T-cell (primary cell): ENCODE data around the gene SLC32A1. TPM values are rescaled to one million over a fixed set of nuclear protein-coding genes. Genes with fewer than 3 reads are reported as not detected.

Experiments
- ATAC-seq, 4 experiments: fragments of 200-7000 bp in 3 of 4; fragments of 150-1000 bp in 1 of 4; cut with Tn5 transposase; replicated peaks in 1 of 4; 1 replicate in 3 of 4; 2 replicates in 1 of 4; pipeline ENCODE4 v1.10.0; 2021; ENCODE audit warnings: moderate library complexity in 3 of 4, mild to moderate bottlenecking in 2 of 4, moderate number of reproducible peaks in 1 of 4
- CTCF ChIA-PET, 2 donors: fragments of 300-600 bp; sonication (Branson Sonifier 250); formaldehyde crosslinking; loops; one replicate each; lab custom pipeline; 2022; ENCODE audit warnings: antibody characterized with exemption in 2 of 2; lab: Charles Lee
- POLR2A ChIA-PET, 2 donors: fragments of 300-600 bp; sonication (Branson Sonifier 250); formaldehyde crosslinking; loops; one replicate each; lab custom pipeline; 2022; ENCODE audit warnings: antibody characterized with exemption in 2 of 2; lab: Charles Lee
- DNase-seq, 35 experiments: peaks; one replicate each; pipeline versions ENCODE4 v3.0.0 to v3.0.0-alpha.2; 2013 to 2023
- H3K27ac ChIP-seq: one replicate; pipeline ENCODE4 v1.5.1; 2013; ENCODE audit warnings: low read length
- H3K27me3 ChIP-seq, 2 experiments: replicated peaks in 1 of 2; 1 replicate in 1 of 2; 2 replicates in 1 of 2; pipeline versions ENCODE4 v1.6.1 to v1.7.0; 2013; ENCODE audit warnings: low read length in 1 of 2, mixed read lengths in 1 of 2; ENCODE audit not compliant: control insufficient read depth in 2 of 2, insufficient read depth in 2 of 2; ENCODE audit errors: extremely low read depth in 1 of 2
- H3K36me3 ChIP-seq, 2 donors: 1 replicate in 1 of 2; 2 replicates in 1 of 2; pipeline versions ENCODE4 v1.6.1 to v1.7.0; 2013; ENCODE audit warnings: low read length in 1 of 2; ENCODE audit not compliant: control insufficient read depth in 2 of 2, insufficient read depth in 1 of 2; ENCODE audit errors: extremely low read depth in 1 of 2
- H3K4me1 ChIP-seq, 2 experiments: 1 replicate in 1 of 2; 2 replicates in 1 of 2; pipeline versions ENCODE4 v1.6.1 to v1.7.0; 2013; ENCODE audit warnings: low read length in 2 of 2, mixed read lengths in 1 of 2; ENCODE audit not compliant: insufficient read depth in 2 of 2, control insufficient read depth in 1 of 2; ENCODE audit errors: extremely low read depth in 1 of 2
- H3K4me3 ChIP-seq, 2 donors: 1 replicate in 1 of 2; 2 replicates in 1 of 2; pipeline versions ENCODE4 v1.5.1 to v1.7.0; 2013; ENCODE audit warnings: mild to moderate bottlenecking in 2 of 2, low read length in 1 of 2, moderate library complexity in 1 of 2; ENCODE audit not compliant: control insufficient read depth in 1 of 2; ENCODE audit errors: extremely low read depth in 1 of 2
- H3K9me3 ChIP-seq: 2 replicates; pipeline ENCODE4 v1.7.0; 2013
- H3K27ac Mint-ChIP-seq, 2 donors: one replicate each; pipeline ENCODE4 v1.8.0; 2020 to 2021; ENCODE audit warnings: mild to moderate bottlenecking in 2 of 2, mixed read lengths in 2 of 2
- H3K27me3 Mint-ChIP-seq, 2 donors: one replicate each; pipeline ENCODE4 v1.8.0; 2021 to 2022; ENCODE audit warnings: mixed read lengths in 2 of 2
- H3K36me3 Mint-ChIP-seq: one replicate; pipeline ENCODE4 v1.8.0; 2021; ENCODE audit warnings: mixed read lengths
- H3K4me1 Mint-ChIP-seq, 3 donors: one replicate each; pipeline ENCODE4 v1.8.0; 2020 to 2022; ENCODE audit warnings: mixed read lengths in 3 of 3, mild to moderate bottlenecking in 1 of 3
- H3K4me3 Mint-ChIP-seq, 3 donors: one replicate each; pipeline ENCODE4 v1.8.0; 2020 to 2022; ENCODE audit warnings: mild to moderate bottlenecking in 3 of 3, mixed read lengths in 3 of 3, moderate library complexity in 3 of 3
- H3K9me3 Mint-ChIP-seq, 3 donors: one replicate each; pipeline ENCODE4 v1.8.0; 2020 to 2022; ENCODE audit warnings: mixed read lengths in 3 of 3
- WGBS: methylation state at CpG from one replicate; pipeline ENCODE4 v1.1.5; 2013; ENCODE audit warnings: missing lambda C conversion rate; ENCODE audit not compliant: insufficient coverage; 5-methylcytosine and 5-hydroxymethylcytosine counted together
- total RNA-seq, 35 experiments: library from RNA in 6 of 35; stranded (reverse) in 6 of 35; fragments of 120-200 nt in 1 of 35; gene quantifications; one replicate each; pipeline versions ENCODE4 v1.2.1 to v1.2.4 and lab custom pipeline; 2013 to 2026

Gene SLC32A1
- total RNA-seq, 5 donors from 2014 or later (not counting 1 experiment from before 2014, with no cell fraction given) = not detected

DNA sequence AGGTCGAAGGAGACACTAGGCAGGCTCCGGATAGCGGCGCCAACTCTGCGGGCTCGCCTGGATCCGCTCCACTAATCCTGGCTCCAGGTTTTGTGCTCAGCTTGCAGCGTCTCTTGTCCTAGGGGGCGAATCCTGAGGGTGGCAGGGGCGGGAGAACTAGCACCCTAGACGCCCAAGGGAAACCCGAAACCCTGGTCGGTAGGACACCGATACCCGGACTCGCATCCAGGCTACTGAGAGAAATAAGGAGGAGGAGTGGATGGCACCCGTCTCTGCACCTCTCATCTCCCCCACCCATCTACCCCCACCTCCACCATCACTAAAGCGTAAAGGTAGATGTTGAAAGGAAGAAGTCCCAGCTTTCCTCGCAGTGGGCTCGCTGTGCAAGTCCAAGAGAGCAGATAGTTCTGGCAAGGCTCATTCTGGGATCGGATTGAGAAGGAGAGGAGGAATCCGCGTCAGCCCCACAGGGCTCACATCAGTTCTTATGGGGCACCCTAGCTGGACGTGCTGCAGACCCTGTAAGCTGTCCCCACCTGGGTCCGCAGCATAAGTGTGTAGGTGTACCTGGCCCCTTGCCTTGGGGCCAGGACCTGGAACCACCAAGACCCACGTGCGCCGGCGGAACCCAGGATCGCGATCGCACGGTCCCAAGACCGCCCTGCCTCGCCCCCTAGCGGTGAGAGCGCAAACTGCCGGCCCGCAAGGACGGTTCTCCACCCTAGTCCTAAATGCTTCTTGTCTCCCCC is 6.9 kb downstream of the SLC32A1 start:
- Histone ChIP-seq H3K4me3 (peak overlapping the region; percentile 52 to 63), H3K36me3 (no peaks in the 10 kb centered on the region), H3K27ac (no peak overlapping the region), H3K9me3 (no peaks in the 10 kb centered on the region), H3K4me1 (peaks cover 5 to 56% of the 10 kb centered on the region in 2 experiments), H3K27me3 (peaks cover 21 to 82% of the 10 kb centered on the region in 2 experiments)
- POLR2A ChIA-PET = no interaction called here
- H3K36me3 Mint-ChIP-seq = peaks cover 4% of the 10 kb centered on the region
- H3K27me3 Mint-ChIP-seq = peaks cover 86 to 97% of the 10 kb centered on the region in 2 donors
- DNase-seq (peak in 34 of 35 experiments; percentile 44 to 88 (median 68)), ATAC-seq (peak; percentile 76 to 81 (median 78))
- peak overlapping the region in 1 of 2 donors; percentile 20 for H3K27ac Mint-ChIP-seq
- CTCF ChIA-PET = interaction anchor here (0.6 to 2.1 kb wide), 6 partner anchors 9 to 258 kb away, joined by 3 to 8 read pairs (median 4); partner anchors contain the start of gene ACTR5 (in 1 of the 2)
- peaks cover 0 to 5% (median 0%) of the 10 kb centered on the region in 3 donors for H3K9me3 Mint-ChIP-seq
- H3K4me3 Mint-ChIP-seq = peak overlapping the region; percentile 63 to 70 (median 65)
- peaks cover 47 to 52% (median 50%) of the 10 kb centered on the region in 3 donors for H3K4me1 Mint-ChIP-seq
- 3% methylated on average over 23 of the region's 40 CpGs for WGBS

GRCh38 chr20:38731738-38732113 is 7.4 kb downstream of the SLC32A1 start:
- Histone ChIP-seq H3K9me3 (no peaks in the 10 kb centered on the region), H3K4me1 (peaks cover 5 to 50% of the 10 kb centered on the region in 2 experiments), H3K27me3 (peaks cover 21 to 82% of the 10 kb centered on the region in 2 experiments), H3K27ac (no peak overlapping the region), H3K4me3 (peak overlapping the region; percentile 52 to 63), H3K36me3 (no peaks in the 10 kb centered on the region)
- H3K9me3 Mint-ChIP-seq = peaks cover 0 to 5% (median 0%) of the 10 kb centered on the region in 3 donors
- peaks cover 4% of the 10 kb centered on the region for H3K36me3 Mint-ChIP-seq
- H3K4me1 Mint-ChIP-seq = peaks cover 42 to 48% (median 47%) of the 10 kb centered on the region in 3 donors
- DNase-seq = no peak
- CTCF ChIA-PET = interaction anchor here (0.6 to 2.1 kb wide), 5 partner anchors 8 to 258 kb away, joined by 3 to 8 read pairs (median 4); partner anchors contain the start of gene ACTR5 (in 1 of the 2)
- H3K27ac Mint-ChIP-seq = no peak overlapping the region
- WGBS = no CpG with 5 or more reads among the region's 1 CpG
- ATAC-seq = peak in 1 of 4 experiments; percentile 6
- POLR2A ChIA-PET = no interaction called here
- H3K27me3 Mint-ChIP-seq = peaks cover 84 to 97% of the 10 kb centered on the region in 2 donors
- H3K4me3 Mint-ChIP-seq = peak overlapping the region; percentile 63 to 70 (median 65)

DNA sequence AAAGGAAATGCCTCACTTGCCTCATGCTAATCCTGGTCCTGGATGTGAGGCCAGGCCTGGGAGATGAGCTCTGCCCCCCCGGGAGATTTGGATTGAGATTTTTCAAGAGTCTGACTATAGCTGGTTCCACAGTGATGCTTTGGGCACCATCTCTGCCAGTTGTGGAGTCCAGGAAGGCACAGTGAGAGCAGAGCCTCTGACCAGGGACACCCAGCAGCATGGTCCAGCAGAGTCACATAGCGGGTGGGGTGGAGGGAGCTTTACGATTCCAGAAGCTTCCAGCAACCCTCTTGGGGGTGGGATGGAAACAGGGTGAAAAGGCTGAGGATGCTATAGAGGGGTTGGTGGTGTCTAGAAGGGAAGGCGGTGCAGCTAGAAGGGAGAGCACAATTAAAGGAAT is 8.7 kb downstream of the SLC32A1 start:
- H3K4me3 ChIP-seq = no peak overlapping the region
- H3K36me3 ChIP-seq = no peaks in the 10 kb centered on the region
- peaks cover 18 to 79% of the 10 kb centered on the region in 2 experiments for H3K27me3 ChIP-seq
- H3K4me1 ChIP-seq = peaks cover 5 to 38% of the 10 kb centered on the region in 2 experiments
- H3K9me3 ChIP-seq = no peaks in the 10 kb centered on the region
- Mint-ChIP-seq H3K9me3 (peaks cover 0 to 5% (median 0%) of the 10 kb centered on the region in 3 donors), H3K4me1 (peaks cover 29 to 35% (median 34%) of the 10 kb centered on the region in 3 donors), H3K27ac (peak overlapping the region in 1 of 2 donors; percentile 31), H3K27me3 (peaks cover 71 to 94% of the 10 kb centered on the region in 2 donors), H3K36me3 (peaks cover 4% of the 10 kb centered on the region), H3K4me3 (no peak overlapping the region)
- ChIA-PET POLR2A (no interaction called here), CTCF (interaction anchor here (0.5 to 1.2 kb wide), 3 partner anchors 17 to 160 kb away, joined by 3 to 4 read pairs (median 4); no protein-coding TSS in a partner anchor)
- H3K27ac ChIP-seq = no peak overlapping the region
- 81% methylated on average over 3 of the region's 4 CpGs for WGBS
- no peak for ATAC-seq
- no peak for DNase-seq

GRCh38 chr20:38735172-38735571 is 10.9 kb downstream of the SLC32A1 start:
- no peak overlapping the region for H3K27ac Mint-ChIP-seq
- H3K4me3 Mint-ChIP-seq = no peak overlapping the region
- peaks cover 10 to 17% (median 16%) of the 10 kb centered on the region in 3 donors for H3K4me1 Mint-ChIP-seq
- POLR2A ChIA-PET = no interaction called here
- H3K27me3 Mint-ChIP-seq = peaks cover 64 to 81% of the 10 kb centered on the region in 2 donors
- CTCF ChIA-PET = no interaction called here
- Histone ChIP-seq H3K4me3 (no peak overlapping the region), H3K4me1 (peaks cover 3 to 18% of the 10 kb centered on the region in 2 experiments), H3K27ac (no peak overlapping the region), H3K36me3 (no peaks in the 10 kb centered on the region), H3K9me3 (no peaks in the 10 kb centered on the region), H3K27me3 (peaks cover 6 to 71% of the 10 kb centered on the region in 2 experiments)
- H3K9me3 Mint-ChIP-seq = no peaks in the 10 kb centered on the region
- no peak for DNase-seq
- 50% methylated on average over 1 of the region's 6 CpGs for WGBS
- no peak for ATAC-seq
- no peaks in the 10 kb centered on the region for H3K36me3 Mint-ChIP-seq

DNA sequence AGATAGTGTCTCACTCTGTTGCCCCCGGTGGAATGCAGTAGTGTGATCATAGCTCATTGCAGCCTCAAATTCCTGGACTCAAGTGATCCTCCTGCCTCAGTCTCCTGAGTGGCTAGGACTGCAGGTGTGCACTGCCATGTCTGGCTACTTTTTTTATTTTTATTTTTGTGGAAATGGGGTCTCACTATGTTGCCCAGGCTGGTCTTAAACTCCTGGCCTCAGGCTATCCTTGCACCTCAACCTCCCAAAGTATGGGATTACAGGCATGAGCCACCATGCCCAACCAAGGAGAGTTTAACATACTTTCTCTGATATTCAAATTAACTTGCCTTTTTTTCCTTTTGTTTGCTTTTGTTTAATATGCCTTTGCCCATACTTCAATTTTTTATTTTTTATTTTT is 13.6 kb downstream of the SLC32A1 start:
- ATAC-seq (no peak), DNase-seq (no peak)
- Histone ChIP-seq H3K4me3 (no peak overlapping the region), H3K36me3 (no peaks in the 10 kb centered on the region), H3K27me3 (peaks cover 9 to 55% of the 10 kb centered on the region in 2 experiments), H3K4me1 (no peaks in the 10 kb centered on the region), H3K9me3 (no peaks in the 10 kb centered on the region), H3K27ac (no peak overlapping the region)
- Mint-ChIP-seq H3K27ac (no peak overlapping the region), H3K9me3 (no peaks in the 10 kb centered on the region), H3K36me3 (no peaks in the 10 kb centered on the region), H3K4me1 (no peaks in the 10 kb centered on the region), H3K4me3 (no peak overlapping the region), H3K27me3 (peaks cover 66 to 80% of the 10 kb centered on the region in 2 donors)
- WGBS = 100% methylated on average over 1 of the region's 1 CpG
- ChIA-PET POLR2A (interaction anchor here in 1 of 2 donors (0.7 kb wide), 1 partner anchor 15 kb away, joined by 4 read pairs; no protein-coding TSS in a partner anchor), CTCF (no interaction called here)

DNA sequence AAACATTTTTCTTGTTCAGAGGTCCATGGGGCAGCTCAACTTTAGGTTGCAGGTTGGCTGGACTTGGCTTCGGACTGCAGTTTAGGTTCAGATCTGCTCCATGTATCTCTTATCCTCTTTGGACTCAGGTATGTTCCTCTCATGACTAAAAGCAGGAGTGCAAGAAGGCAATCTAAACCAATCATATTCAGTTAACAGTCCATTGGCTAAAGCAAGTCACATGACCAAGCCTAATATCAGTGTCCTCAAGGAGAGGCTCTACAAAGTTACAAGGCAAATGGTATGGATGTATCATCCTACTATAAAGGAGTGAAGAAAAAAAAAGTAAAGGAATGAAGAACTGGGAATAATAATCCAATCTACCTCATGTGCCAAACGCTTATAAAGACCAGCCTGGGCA is 21.5 kb downstream of the SLC32A1 start:
- H3K36me3 Mint-ChIP-seq = peaks cover 4% of the 10 kb centered on the region
- peaks cover 19 to 25% of the 10 kb centered on the region in 2 donors for H3K27me3 Mint-ChIP-seq
- Histone ChIP-seq H3K9me3 (no peaks in the 10 kb centered on the region), H3K36me3 (no peaks in the 10 kb centered on the region), H3K4me1 (peaks cover 7 to 16% of the 10 kb centered on the region in 2 experiments), H3K27me3 (peaks cover 6 to 11% of the 10 kb centered on the region in 2 experiments), H3K27ac (no peak overlapping the region), H3K4me3 (no peak overlapping the region)
- H3K4me1 Mint-ChIP-seq = peaks cover 22 to 25% (median 23%) of the 10 kb centered on the region in 3 donors
- H3K4me3 Mint-ChIP-seq = no peak overlapping the region
- no peaks in the 10 kb centered on the region for H3K9me3 Mint-ChIP-seq
- 100% methylated on average over 1 of the region's 2 CpGs for WGBS
- no peak for DNase-seq
- no peak for ATAC-seq
- no peak overlapping the region for H3K27ac Mint-ChIP-seq
- ChIA-PET CTCF (no interaction called here), POLR2A (no interaction called here)
